Activated CD4-positive, alpha-beta T cell treated with anti-CD3 and anti-CD28 coated beads for 1 hour (primary cell): ENCODE data around the gene STS.

ENCODE experiments used
- DNase-seq: peaks from one replicate; pipeline ENCODE4 v3.0.0-alpha.2; 2020

STS gene

GRCh38 chrX:7184816-7185215 is 37.3 kb downstream of the STS start:
- DNase-seq = no peak

DNA sequence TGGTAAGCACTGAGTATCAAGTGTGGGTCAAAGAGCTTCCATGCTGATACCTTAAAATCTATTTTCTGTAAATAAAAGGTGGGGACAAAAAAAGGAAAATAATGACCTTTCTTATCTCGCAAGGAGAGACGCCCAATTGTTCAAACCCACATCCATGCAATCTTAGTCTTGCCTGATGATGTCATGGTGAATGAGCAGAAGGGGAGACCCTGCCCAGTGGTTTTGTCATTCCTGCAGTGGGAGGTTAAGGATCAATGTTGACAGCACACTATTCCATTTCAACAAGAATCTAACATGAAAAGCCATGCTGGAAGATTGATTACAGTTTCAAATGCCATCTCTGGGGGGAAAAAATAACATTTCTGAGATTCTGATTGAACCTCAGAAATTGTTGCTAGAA is 41.2 kb downstream of the STS start:
- DNase-seq = no peak

DNA sequence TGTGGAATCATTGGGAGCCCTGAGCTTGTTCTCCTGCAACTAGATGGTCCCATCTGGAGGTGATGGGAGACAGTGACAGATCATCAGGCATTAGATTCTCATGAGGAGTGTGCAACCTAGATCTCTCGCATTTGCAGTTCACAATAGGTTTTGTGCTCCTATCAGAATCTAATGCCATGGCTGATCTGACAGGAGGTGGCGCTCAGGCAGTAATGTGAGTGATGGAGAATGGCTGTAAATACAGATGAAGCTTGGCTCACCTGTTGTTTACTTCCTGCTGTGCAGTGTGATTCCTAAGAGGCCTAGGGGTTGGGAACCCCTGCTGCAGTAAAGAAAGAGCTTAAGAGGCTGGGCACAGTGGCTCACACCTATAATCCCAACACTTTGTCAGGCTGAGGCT is 42.6 kb downstream of the STS start:
- DNase-seq = no peak

GRCh38 chrX:7191681-7192110 is 44.2 kb downstream of the STS start:
- no peak for DNase-seq

DNA sequence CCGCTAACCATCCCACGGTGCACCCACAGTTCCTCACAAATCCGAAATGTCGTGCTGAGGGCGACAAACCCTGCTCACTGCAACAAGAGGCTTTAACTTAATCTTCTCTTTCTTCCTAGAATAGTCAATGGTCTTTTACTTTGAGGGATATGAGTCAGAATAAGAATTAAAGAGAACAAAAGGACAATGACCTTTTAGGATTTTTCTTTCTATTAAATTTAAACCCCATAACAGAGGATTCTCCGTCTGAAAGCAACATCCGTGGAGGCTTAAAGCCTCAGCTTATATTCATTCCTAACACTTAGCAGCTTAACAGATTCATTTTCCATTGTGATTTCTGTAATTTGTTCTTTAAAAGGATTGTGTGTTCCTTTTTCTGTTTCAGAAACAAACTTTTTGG is 45.4 kb downstream of the STS start:
- no peak for DNase-seq

DNA sequence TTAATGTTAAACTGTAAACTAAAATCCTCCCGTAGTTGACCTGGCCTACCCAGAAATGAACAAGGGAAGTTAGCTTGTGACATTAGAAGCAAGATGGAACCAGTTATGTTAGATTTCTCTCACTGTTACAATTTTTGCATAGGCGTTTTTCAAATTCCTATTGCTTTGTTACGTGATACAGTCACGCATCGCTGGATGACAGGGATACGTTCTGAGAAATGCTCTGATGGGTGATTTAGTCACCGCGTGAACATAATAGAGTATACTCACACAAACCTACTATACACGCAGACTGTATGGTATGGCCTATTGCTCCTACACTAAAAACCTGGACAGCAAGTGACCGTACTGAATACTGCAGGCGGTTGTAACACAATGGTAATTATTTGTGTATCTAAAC is 47.1 kb downstream of the STS start:
- no peak for DNase-seq
